ENCODE results near the gene TBC1D13. TPM values are rescaled to one million over a fixed set of nuclear protein-coding genes. Genes with fewer than 3 reads are reported as not detected.

TBC1D13 gene
- total and polyA plus RNA-seq, 11 donors, result 9.6 to 27.3 (median 18.4) TPM

DNA sequence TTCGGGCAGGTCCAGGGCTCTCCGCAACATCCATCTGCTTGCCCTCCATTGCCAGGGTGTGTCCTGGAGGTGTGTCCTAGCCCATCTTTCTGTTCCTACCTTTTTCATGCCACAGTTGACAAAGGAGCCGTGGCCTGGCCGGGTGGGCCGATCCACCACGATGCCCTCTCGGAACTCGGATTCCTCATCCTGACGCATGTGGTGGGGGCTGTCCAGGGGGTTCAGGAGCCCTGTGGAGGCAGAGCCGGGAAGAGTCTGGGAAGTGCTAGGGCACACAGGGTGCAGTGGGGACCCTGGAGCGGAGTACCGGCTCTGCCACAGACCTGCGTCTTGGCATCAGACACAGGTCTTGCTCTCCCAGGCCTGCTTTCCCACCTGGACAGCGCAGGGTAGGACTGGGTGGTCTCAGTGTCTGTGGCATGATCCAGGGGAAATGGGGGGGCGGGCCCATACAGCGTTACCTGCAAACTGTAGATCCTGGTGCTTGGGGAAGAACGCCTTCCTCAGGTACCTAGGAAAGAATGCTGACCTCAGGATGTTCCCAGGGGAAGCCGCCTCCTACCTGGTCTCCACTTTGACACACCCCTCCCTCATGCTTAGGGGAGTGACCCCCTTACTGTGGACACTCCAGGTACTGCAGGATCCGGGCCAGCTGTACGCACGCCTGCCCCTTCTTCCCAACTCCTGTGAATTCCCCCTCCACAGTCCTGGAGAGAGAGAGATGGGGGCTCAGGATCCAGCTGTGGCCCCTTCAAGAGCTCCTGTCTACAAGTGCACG, 39.1 kb downstream of the TBC1D13 start:
- Histone ChIP-seq H3K4me3 (no peak overlapping the region), H3K4me1 (peaks cover 0 to 17% (median 12%) of the 10 kb centered on the region in 12 donors), H3K27ac (no peak overlapping the region), H3K36me3 (peaks cover 0 to 66% (median 62%) of the 10 kb centered on the region in 9 donors), H3K9me3 (no peaks in the 10 kb centered on the region), H3K27me3 (no peaks in the 10 kb centered on the region)
- TF ChIP-seq POLR2A (IDR thresholded peaks at IDR 0.05), result no peak
- TF ChIP-seq, protein P1, sequence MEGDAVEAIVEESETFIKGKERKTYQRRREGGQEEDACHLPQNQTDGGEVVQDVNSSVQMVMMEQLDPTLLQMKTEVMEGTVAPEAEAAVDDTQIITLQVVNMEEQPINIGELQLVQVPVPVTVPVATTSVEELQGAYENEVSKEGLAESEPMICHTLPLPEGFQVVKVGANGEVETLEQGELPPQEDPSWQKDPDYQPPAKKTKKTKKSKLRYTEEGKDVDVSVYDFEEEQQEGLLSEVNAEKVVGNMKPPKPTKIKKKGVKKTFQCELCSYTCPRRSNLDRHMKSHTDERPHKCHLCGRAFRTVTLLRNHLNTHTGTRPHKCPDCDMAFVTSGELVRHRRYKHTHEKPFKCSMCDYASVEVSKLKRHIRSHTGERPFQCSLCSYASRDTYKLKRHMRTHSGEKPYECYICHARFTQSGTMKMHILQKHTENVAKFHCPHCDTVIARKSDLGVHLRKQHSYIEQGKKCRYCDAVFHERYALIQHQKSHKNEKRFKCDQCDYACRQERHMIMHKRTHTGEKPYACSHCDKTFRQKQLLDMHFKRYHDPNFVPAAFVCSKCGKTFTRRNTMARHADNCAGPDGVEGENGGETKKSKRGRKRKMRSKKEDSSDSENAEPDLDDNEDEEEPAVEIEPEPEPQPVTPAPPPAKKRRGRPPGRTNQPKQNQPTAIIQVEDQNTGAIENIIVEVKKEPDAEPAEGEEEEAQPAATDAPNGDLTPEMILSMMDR (IDR thresholded peaks at IDR 0.05), result peak in 2 of 12 donors; percentile 13 to 21
- DNase-seq (no peak), ATAC-seq (no peak)
- intact Hi-C loops (cut with DNase I), result no loop called here
- 94 to 96% (median 95%) methylated on average over 21 to 22 of the region's 22 CpGs for WGBS, 4 donors

DNA sequence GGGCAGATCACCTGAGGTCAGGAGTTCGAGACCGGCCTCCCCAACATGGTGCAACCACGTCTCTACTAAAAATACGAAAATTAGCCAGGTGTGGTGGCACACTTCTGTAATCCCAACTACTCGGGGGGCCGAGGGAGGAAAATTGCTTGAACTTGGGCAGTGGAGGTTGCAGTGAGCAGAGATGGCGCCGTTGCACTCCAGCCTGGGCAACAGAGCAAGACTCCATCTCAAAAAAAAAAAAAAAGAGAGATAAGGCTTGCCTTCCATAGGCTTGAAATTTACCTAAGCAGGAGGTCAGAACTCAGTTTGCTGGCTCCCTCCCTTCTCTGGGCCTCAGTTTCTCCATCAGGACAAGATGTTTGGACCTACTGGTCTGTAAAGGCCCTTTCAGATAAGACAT, 41.2 kb downstream of the TBC1D13 start:
- Histone ChIP-seq H3K4me3 (peak overlapping the region in 3 of 12 donors; percentile 69 to 95 (median 85)), H3K9me3 (no peaks in the 10 kb centered on the region), H3K4me1 (peaks cover 0 to 17% (median 12%) of the 10 kb centered on the region in 12 donors), H3K27me3 (no peaks in the 10 kb centered on the region), H3K36me3 (peaks cover 0 to 51% (median 42%) of the 10 kb centered on the region in 9 donors), H3K27ac (no peak overlapping the region)
- TF ChIP-seq POLR2A (IDR thresholded peaks at IDR 0.05), result no peak
- TF ChIP-seq, protein P1 (IDR thresholded peaks at IDR 0.05), result no peak
- WGBS, 4 donors, result 91 to 94% (median 93%) methylated on average over 8 of the region's 8 CpGs
- DNase-seq (no peak), ATAC-seq (no peak)
- intact Hi-C loops (cut with DNase I), result no loop called here

DNA sequence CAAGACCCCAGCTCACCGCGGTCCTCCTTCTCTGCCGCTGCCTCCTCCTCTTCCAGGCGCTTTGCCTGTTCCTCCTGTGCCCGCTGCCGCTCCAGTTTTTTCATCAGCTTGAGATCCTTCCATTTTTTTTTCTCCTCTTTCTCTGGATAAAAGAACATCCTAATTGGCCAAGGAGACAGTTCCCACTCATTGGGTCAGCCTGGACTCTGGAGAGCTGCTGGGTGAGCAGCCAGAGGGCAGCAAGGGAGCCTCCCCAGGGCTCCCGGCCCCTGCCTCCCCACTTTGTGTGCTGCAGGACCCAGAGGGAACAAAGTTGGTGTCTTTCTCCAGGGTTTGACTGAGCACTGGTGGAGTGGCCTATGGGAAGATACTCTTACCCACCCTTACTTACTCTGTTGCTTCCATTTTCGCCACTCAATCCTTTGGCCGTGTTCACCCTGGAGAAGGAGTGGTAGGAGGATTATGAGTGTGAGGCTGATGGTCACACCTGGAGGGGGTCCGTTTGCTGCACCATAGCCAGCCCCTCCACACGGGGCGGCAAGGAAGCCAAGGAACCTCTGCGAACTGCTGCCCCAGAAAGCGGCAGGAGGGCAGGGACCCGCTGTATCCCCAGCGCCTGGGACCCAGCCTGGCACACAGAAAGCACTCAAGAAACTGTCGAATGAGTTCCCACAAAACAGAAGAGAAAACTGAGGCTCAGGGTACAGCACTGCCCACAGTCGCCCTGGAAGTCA, 41.8 kb downstream of the TBC1D13 start:
- no peak for DNase-seq
- H3K4me3 ChIP-seq, result peak overlapping the region; percentile 67 to 98 (median 88)
- no peak for ATAC-seq
- H3K27me3 ChIP-seq, result no peaks in the 10 kb centered on the region
- intact Hi-C loops (cut with DNase I), result no loop called here
- H3K27ac ChIP-seq, result peak overlapping the region in 11 of 12 donors; percentile 11 to 89 (median 75)
- H3K36me3 ChIP-seq, result peaks cover 0 to 47% (median 36%) of the 10 kb centered on the region in 9 donors
- WGBS, 4 donors, result 34 to 53% (median 37%) methylated on average over 12 to 18 of the region's 18 CpGs
- H3K4me1 ChIP-seq, result peaks cover 0 to 17% (median 12%) of the 10 kb centered on the region in 12 donors
- no peak for TF ChIP-seq POLR2A (IDR thresholded peaks at IDR 0.05)
- TF ChIP-seq, protein P1 (IDR thresholded peaks at IDR 0.05), result no peak
- no peaks in the 10 kb centered on the region for H3K9me3 ChIP-seq
